ENCODE measurements around the gene HAND2. TPM values are rescaled to one million over a fixed set of nuclear protein-coding genes. Genes with fewer than 3 reads are reported as not detected.

The HAND2 gene
- total and polyA plus RNA-seq, 2 of the 8 experiments (the other 6 are each of a cell fraction or from before 2014, with no cell fraction given), result 0.05 TPM; not detected in 1

DNA sequence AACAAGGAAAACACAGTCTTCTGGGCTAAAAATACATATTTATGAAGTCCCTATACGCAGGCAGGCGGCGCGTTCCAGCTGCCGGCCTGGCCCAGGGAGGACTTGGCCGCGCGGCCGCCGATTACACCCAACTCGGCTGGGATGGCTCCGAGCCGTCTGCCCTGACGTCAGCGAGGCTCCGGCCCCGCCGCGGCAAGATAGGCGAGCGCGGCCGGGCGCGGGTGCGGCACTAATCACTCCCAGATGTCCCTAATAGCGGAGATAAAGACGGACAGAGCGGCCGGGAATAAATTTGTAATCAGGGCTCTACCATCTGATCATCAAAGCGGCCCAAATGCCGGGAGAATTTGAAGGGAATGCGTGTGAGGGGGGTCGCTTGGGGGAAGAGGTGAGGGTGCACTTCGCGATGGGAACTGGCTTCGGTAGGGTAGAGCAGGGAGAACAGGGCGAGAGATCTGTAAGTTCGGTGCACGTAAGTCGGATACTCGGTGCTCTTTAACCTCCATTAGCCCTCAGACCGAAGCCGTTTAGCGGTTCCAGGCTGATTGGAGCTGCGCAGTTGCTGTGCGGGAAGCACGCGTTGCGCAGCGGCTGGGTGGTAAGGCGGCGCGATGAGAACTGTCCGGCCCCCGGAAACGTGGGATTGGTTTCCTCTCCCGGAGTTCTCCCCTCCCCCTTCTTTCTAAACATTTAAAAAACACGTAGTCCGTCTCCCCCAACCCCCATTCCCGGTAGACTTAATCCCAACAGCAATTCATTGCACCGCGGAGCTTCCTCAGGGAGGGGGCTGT, 7.7 kb downstream of the HAND2 start (continued):
- TF ChIP-seq KDM4A (IDR thresholded peaks at IDR 0.05; ENCODE audit: low read depth, low read length, severe bottlenecking) (peak; percentile 59), GABPA (IDR thresholded peaks at IDR 0.05; ENCODE audit: borderline replicate concordance, insufficient read depth, low read length) (no peak), TBP (IDR thresholded peaks at IDR 0.05; ENCODE audit: low read depth, low read length) (no peak; the same call in 1 of the 2 replicates), PHF8 (conservative IDR thresholded peaks at IDR 0.05; ENCODE audit: low read depth, low read length) (no peak), GTF2F1 (IDR thresholded peaks at IDR 0.05; ENCODE audit: borderline replicate concordance, low read depth, low read length) (no peak)
